HL-60 (cell line): ENCODE data around the gene PRPF39.

ENCODE experiments used
- DNase-seq, 2 experiments: peaks; one replicate each; pipeline ENCODE4 v3.0.0-alpha.2; 2010 to 2020; ENCODE audit warnings: low read depth in 1 of 2, low spot score in 1 of 2
- H3K27ac ChIP-seq: fragments of 250-450 bp; sonication (Bioruptor Pico); replicated peaks from 2 replicates; pipeline ENCODE4 v1.5.1; 2020; ENCODE audit warnings: mild to moderate bottlenecking, moderate library complexity
- H3K27me3 ChIP-seq: fragments of 250-450 bp; sonication (Bioruptor Pico); 2 replicates; pipeline ENCODE4 v1.5.1; 2021; ENCODE audit warnings: mild to moderate bottlenecking, moderate library complexity; ENCODE audit not compliant: insufficient read depth, poor library complexity, severe bottlenecking
- H3K4me3 ChIP-seq: replicated peaks from 2 replicates; pipeline ENCODE4 v1.5.1; 2011; ENCODE audit warnings: mild to moderate bottlenecking, control low read depth, low read length; ENCODE audit not compliant: insufficient read depth
- GABPA ChIP-seq: IDR thresholded peaks from 2 replicates; pipeline ENCODE4 v1.6.1; 2012; ENCODE audit warnings: low read depth
- POLR2AphosphoS5 ChIP-seq: IDR thresholded peaks from 2 replicates; pipeline ENCODE4 v1.6.1; 2012; ENCODE audit warnings: low read depth
- SPI1 ChIP-seq: IDR thresholded peaks from 2 replicates; pipeline ENCODE4 v1.6.1; 2012; ENCODE audit warnings: low read depth, mild to moderate bottlenecking, borderline replicate concordance
- TF ChIP-seq, protein P1 (sequence below): IDR thresholded peaks from one replicate; pipeline ENCODE4 v1.5.1; 2011; ENCODE audit warnings: low read length, control low read depth, inconsistent platforms; ENCODE audit not compliant: insufficient read depth
- TF ChIP-seq, protein P2 (sequence below): IDR thresholded peaks from 2 replicates; pipeline ENCODE4 v1.6.1; 2012; ENCODE audit warnings: low read depth; ENCODE audit not compliant: insufficient replicate concordance

Gene PRPF39

DNA sequence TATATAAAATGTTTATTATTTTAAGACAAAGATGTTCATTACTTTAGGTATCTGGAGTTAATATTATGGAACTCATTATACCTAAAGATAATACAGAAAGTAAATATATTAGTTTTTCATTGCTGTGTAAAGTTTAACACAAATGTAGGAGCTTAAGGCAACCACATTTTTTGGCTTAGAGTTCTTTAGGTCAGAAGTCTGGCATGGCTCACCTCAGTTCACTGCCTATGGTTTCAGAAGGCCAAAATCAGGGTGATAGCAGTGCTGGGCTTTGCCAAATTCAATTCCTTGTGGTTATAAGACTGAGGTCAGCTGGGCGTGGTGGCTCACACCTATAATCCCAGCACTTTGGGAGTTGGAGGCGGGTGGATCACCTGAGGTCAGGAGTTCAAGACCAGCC, 35.5 kb upstream of the PRPF39 start:
- no peak for DNase-seq
- Histone ChIP-seq H3K4me3 (no peak overlapping the region), H3K27ac (no peak overlapping the region), H3K27me3 (no peaks in the 10 kb centered on the region)
- TF ChIP-seq POLR2AphosphoS5: no peak
- no peak for TF ChIP-seq GABPA
- TF ChIP-seq SPI1: no peak
- TF ChIP-seq, protein P1, sequence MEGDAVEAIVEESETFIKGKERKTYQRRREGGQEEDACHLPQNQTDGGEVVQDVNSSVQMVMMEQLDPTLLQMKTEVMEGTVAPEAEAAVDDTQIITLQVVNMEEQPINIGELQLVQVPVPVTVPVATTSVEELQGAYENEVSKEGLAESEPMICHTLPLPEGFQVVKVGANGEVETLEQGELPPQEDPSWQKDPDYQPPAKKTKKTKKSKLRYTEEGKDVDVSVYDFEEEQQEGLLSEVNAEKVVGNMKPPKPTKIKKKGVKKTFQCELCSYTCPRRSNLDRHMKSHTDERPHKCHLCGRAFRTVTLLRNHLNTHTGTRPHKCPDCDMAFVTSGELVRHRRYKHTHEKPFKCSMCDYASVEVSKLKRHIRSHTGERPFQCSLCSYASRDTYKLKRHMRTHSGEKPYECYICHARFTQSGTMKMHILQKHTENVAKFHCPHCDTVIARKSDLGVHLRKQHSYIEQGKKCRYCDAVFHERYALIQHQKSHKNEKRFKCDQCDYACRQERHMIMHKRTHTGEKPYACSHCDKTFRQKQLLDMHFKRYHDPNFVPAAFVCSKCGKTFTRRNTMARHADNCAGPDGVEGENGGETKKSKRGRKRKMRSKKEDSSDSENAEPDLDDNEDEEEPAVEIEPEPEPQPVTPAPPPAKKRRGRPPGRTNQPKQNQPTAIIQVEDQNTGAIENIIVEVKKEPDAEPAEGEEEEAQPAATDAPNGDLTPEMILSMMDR: no peak
- TF ChIP-seq, protein P2, sequence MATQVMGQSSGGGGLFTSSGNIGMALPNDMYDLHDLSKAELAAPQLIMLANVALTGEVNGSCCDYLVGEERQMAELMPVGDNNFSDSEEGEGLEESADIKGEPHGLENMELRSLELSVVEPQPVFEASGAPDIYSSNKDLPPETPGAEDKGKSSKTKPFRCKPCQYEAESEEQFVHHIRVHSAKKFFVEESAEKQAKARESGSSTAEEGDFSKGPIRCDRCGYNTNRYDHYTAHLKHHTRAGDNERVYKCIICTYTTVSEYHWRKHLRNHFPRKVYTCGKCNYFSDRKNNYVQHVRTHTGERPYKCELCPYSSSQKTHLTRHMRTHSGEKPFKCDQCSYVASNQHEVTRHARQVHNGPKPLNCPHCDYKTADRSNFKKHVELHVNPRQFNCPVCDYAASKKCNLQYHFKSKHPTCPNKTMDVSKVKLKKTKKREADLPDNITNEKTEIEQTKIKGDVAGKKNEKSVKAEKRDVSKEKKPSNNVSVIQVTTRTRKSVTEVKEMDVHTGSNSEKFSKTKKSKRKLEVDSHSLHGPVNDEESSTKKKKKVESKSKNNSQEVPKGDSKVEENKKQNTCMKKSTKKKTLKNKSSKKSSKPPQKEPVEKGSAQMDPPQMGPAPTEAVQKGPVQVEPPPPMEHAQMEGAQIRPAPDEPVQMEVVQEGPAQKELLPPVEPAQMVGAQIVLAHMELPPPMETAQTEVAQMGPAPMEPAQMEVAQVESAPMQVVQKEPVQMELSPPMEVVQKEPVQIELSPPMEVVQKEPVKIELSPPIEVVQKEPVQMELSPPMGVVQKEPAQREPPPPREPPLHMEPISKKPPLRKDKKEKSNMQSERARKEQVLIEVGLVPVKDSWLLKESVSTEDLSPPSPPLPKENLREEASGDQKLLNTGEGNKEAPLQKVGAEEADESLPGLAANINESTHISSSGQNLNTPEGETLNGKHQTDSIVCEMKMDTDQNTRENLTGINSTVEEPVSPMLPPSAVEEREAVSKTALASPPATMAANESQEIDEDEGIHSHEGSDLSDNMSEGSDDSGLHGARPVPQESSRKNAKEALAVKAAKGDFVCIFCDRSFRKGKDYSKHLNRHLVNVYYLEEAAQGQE: no peak

DNA sequence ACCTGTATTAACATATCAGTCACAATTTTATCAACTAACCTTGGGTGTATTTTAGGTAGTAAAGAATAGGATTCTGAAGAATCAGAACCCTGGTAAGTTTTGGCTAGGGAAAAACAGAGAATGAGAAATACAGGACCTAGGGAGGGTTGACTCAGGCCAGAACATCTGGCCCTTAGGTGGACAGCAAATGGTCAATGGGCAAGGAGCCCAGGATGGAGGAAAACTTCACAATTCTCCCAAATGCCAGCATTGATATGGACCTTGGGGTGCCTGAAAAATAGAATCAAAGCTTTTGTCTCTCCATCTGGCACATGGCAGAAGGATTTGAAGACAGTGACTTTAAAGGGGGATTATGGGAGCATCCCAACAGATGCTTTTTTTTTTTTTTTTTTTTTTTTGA, 32.7 kb upstream of the PRPF39 start:
- TF ChIP-seq, protein P2: no peak
- Histone ChIP-seq H3K27me3 (no peaks in the 10 kb centered on the region), H3K27ac (no peak overlapping the region), H3K4me3 (no peak overlapping the region)
- DNase-seq: no peak

DNA sequence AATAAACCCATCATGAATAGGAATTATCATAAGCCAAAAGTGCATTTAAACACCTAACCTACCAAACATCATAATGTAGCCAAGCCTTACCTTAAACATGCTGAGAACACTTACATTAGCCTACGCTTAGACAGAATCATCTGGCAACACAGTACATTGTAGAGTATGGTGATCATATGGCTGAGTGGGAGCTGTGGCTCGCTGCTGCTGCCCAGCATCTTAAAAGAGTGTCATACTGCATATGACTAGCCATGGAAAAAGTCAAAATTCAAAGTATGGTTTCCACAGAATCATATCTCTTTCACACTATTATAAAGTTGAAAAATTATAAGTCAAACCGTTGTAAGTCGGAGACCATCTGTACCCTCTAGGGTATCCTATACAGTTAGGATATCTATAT, 32.0 kb upstream of the PRPF39 start:
- no peaks in the 10 kb centered on the region for H3K27me3 ChIP-seq
- H3K4me3 ChIP-seq: no peak overlapping the region
- no peak overlapping the region for H3K27ac ChIP-seq
- DNase-seq: no peak
- TF ChIP-seq SPI1 (no peak), POLR2AphosphoS5 (no peak), GABPA (no peak)
- TF ChIP-seq, protein P2: no peak
- TF ChIP-seq, protein P1: no peak

DNA sequence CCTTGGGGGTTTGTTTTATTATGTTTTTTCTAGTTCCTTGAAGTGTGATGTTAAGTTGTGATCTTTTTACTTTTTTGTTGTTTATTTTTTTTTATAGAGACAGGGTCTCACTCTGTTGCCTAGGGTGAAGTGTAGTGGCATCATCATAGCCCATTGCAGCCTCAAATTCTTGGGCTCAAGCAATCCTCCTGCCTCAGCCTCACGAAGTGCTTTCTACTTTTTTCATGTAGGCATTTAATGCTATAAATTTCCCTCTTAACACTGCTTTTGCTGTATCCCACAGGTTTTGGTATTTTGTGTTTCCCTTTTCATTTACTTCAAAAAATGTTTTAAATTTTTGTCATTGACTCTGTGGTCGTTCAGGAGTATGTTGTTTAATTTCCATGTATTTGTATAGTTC, 26.6 kb upstream of the PRPF39 start:
- DNase-seq: no peak
- TF ChIP-seq, protein P2: no peak
- Histone ChIP-seq H3K27ac (no peak overlapping the region), H3K27me3 (no peaks in the 10 kb centered on the region), H3K4me3 (no peak overlapping the region)
